Fibroblast of upper back skin (primary cell): ENCODE measurements around the gene ANK3.

Experiments
- DNase-seq: peaks from one replicate; pipeline ENCODE4 v3.0.0-alpha.2; 2013

ANK3 gene

DNA sequence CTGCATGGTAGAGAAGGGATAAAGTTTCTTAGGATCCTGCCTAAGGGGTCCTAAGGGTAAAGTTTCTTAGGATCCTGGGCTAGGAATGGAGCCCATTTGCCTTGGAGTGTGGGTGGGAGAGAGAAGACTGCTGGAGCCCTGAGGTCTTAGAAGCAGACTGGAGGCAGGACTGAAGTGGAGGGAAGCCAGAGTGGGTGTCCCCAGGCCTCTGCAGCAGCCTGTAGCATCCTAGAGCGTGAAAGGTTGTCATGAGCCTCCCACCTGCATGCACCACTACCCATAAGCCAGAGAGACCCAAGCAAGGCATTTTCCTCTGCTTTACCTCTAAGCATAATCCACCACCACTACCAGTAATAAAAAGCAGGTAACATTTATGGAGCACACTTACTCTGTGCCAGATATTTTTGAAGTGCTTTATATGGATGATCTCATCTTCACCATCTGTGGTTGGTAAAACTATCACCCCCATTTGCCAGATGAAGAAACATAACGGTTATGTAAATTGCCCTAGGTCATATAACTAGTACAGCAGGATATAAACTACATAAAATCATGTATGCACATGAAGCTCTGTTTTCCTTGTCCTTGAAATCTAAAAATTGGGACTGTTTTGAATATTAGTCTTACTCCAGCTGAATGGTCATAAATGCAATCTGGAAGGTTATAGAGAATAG is 379.8 kb downstream of the ANK3 start:
- no peak for DNase-seq

DNA sequence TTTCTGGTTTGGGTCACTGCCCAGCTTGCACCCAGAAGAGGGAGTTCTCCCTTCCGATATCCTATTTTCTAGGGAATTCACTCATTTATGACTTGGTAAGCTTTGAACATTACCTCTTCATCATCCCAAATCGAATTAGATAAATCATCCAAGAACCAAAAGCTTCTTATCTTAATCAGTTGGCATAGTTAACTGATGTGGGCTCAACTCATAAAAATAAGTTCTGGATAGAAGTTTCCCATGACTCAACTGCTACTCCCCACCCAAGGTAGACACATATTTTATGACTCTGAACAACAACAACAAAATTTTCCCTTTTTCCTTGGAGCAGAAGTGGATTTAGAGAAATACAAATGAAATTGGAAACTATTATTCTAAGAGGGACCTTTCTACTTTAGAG is 380.4 kb downstream of the ANK3 start:
- DNase-seq: no peak

DNA sequence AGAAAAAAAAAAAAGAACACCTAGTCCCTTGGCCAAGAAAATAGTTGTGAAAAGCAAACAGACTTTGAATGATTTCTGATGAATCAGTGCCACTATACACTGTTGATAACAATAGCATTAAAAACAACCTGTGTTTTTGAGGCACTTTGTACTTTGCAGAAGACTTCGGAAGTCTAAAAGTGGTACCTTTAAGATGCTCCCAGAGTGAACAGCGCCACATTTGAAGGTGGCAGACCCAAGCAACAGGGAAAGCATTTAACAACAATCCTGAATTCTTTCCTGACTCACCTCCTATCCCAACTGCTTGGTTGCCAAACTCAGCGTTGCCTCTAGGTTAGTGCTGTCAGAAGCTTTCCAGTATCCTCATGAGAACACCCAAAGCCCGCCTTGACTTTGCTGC is 380.9 kb downstream of the ANK3 start:
- no peak for DNase-seq

DNA sequence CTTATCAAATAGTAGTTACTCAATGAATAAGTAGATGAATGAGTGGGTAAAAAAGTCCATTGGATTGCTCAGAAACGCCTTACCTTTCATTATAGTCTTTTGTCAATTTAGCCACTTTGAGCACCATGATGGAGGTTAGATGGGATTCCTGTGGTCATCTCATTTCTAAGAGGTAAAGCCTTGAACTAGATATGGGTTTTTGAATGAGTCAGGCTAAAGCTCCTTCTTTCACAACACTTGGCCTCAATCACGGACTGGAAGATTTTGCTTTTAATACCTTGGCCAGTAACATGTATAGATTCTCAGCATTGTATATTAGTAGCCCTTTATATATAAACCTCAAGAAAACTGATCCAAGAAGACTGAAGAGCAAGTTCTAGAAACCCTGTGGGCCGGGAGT is 383.6 kb downstream of the ANK3 start:
- peak; percentile 53 for DNase-seq

DNA sequence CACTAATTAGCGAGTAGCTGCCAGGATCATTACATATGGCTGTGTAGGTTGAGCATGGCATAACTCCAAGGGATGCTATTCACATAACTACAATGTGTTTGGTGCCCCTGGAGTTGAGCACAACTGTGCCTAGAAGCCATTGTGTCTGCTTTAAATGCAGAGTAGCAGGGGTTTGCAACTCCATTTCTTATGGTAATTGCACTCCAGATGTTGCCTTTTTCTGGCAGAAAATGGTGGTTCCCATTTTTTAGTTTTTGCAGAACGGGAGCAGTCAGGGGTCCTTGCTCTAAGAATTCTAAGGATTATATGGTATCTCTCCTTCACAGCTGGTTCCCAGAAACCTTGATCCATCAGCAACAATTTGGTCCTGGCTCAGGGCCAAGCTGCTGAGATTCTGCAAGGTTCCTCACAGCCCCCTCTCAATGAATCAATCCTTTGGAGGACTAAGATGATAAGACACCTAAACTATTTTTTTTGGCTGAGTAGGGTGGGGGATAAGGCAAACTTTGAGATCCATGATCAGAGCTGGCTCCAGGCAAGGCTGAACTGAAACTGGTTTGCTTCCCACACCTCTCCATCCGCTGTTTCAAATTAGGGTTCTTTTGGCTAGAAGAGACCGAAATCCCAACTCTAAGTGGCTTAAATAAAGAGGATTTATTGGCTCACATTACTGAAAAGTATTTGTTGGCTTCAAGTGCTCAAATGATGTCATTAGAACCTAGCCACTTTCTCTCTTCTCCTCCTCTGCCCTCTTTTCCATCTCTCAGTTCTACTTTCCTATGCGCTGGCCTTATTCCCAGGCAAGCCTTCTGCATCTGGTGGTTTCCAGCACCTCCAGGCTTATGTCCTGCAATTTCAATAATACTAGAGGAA is 385.8 kb downstream of the ANK3 start:
- no peak for DNase-seq

DNA sequence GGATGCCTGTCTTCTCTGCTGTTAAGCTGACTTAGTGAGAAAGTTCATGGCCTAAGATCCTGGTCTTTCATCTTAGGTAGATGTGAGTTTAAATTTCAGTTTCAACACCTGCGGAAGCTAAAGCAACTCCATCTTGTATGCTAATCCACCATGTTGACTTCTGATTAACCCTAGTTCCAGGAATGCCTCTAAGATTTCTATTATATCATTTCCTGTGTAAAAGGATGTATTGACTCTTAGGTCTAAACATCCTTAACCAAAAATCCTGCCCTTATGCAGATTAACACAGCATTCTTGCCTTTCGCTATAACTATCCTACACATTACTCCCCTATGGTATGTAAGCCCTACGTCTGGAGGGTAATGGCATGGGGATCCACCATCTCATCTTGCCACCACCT is 388.9 kb downstream of the ANK3 start:
- DNase-seq: no peak

DNA sequence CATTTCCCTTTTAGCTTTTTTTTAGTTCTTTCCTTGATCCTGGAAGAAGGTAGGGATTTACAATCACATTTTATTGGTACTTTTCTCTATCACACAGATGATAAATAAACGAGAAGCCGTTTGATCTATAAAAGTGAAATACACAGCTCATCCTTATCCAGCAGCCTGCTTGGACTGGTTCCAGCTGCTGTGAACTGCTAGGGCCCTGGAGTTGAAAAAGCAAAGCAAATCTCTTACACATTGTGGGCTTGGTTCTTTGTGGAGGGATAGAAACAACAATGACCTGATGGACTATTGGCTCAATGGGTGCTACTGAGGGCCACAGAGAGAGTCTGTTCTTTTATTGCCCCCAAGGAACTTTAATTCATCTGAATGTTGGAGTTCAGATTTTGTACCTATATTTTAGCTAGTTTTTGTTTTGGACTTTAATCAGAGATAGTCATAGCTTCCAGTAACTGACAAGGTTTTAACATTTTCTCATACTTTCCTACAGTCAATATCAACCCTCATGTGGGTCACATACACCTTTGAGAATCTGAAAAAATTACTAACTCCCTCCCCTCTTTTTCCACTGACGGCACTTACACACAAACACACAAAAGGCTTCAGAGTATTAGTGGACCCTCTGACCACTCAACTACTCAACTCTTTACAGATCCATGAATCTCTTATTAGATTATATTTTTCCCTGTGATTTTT is 391.7 kb downstream of the ANK3 start:
- no peak for DNase-seq

DNA sequence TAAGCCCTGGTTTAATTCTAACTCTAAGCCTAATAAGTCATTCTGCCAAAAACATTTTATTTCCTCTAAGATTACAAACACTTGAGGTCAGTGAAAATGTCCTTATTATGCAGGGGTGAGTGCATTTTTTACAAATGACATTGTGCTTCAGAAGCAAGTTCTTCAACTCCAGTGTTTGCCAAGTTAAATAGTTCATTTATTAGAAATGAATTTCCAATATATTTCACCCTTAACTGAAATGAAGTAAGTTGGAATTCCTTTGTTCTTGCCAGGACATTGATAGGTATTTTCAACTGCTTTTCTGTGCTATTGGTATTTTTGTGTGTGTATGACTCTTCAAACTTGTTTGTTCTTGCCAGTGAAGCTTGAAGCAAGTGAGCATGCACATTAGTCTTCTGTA is 393.8 kb downstream of the ANK3 start:
- DNase-seq: no peak

DNA sequence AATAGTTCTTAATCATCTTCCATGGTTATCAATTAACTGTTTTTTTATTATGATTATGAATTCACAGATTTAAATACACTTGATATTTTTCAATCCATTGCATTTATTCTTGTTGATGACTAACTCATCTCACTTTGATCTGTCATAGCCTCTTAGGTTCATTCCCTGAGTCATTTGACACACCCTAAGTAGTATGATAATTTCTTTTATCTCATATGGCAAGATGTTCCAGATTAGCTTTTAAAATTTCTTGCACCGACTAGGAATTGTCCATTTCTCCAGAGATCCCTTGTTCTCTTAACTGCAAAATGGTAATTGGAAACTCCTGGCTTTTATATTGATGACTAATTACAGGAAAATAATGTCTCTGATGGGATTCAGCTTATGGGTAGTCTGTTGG is 395.7 kb downstream of the ANK3 start:
- DNase-seq: no peak

DNA sequence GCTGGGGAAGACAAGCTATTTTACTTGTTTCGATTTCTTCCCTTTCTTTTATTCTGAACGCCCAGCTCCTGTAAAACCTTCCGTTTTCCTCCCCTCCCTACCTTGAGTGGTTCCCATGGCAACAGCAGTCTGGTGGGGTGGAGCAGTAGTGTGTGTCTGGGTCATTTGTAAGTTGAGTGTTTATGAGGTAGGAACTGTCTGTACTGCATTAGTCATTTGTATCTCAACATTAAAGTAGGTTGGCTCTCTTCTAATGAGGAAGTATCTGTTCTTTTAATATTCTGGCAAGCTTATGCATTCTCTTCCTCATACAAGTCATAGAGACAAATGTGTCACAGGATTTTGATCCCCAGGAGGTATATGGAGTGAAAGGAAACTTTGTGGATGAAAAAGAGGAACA is 398.0 kb downstream of the ANK3 start:
- DNase-seq: peak; percentile 43

DNA sequence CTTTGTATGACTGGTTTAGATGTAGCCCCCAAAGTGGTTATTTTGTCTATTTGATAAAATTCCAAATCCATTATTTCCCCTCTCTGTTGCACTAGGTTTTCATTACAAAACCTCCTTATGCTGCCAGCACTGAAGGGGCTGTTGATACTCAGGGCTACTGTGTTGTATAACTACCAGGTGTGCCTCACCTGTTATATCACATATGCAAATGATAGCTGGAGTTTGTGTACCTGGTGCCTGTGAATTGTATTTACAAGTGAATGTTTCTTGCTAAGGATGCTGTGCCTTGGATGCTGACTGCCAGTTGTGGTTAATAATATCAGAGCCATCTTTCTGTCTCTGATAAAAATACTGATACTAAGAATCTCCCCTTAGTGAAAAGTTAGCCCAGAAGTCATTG is 398.6 kb downstream of the ANK3 start:
- no peak for DNase-seq

DNA sequence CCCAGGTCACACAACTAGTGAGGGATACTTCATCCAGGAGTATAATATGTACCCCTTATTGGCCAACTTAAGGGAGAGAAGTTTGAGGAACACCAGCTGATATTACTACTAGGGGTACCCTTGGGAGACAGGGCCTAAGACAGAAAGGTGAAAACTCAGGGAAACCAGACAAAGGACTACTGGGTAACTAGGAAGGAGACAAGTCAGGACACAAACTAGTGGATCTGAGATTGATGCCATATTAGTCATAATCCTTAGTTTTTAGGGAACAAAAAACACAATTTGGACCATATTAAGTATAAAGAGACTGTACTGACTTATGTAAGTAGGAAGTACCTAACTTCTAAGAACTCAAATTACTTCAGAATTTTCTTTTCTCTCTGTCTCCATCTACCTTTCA is 404.0 kb downstream of the ANK3 start:
- DNase-seq: no peak

DNA sequence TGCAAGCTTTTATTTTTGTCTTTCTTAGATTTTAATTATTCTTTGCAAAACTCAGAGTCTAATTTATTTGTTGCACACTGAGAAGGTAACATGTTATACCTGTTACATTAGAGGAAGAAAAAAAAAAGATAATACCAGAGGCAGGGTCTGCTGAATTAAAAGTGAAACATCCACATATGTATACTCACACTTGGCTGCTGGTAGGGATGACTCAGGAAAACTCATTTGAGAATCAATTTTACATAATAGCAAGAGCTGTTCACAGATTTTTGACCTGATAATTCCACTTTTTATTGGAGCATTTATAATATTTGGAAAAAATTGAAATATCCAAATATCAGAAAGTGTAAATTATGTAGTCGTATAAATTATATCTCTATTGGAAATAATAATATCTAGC is 405.3 kb downstream of the ANK3 start:
- no peak for DNase-seq

DNA sequence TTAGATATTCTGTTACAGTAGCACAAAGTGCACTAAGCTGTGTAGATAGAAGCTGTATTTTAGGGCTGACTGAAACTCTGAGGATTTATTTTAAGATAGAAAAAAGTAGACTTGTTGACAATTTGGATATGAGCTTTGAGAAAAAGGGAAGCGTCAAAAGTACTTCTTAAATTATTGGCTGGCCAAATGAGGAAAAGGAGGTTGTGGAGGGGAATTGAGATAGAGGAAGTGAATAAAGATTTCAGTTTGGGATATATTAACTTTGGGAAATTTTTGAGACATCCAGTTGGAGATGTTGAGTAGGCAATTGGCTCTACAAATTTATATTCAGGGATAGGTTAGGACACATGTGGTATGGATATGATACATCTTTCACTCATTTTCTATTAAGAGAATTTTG is 409.3 kb downstream of the ANK3 start:
- no peak for DNase-seq

DNA sequence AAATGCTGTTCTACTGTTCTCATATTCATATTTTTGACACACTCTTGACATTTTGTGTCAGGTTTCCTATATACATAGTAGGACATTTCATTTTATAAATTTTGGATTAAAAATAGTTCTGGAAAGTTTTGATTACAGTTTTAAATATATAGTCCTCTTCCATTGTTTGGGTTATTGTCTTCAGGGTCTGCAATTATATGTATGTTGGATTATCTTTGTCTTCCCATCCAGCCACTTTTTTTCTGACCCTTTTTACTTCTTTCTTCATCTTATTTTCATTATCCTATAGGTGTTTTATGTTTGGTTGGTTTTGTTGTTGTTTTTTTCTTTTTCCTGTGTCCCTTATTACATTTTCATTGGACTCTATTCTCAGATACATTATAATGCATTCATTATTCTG is 412.2 kb downstream of the ANK3 start:
- no peak for DNase-seq

DNA sequence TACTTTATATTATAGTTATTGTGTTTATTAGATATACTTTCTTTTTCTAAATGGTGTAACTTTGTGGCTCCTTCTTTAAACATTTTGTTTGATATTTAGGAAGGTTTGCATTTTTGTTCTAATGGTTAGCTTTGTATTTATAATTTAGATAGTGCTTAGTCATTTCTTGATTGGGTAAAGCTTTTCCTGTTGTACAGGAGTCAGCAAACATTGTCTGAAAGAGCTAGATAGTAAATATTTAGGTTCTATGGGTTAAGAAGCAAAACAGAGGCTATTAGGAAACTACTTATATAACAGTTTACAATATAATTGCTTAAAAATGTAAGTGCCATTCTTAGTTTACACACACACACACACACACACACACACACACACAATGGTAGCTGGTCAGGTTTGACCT is 412.8 kb downstream of the ANK3 start:
- DNase-seq: no peak
